OCI-LY3 (cell line): ENCODE results near the gene RPL41.

Source experiments
- CTCF ChIP-seq: fragments of 200-600, 300-600 bp; sonication (generic); IDR thresholded peaks from 2 replicates; pipeline ENCODE4 v1.5.1; 2014; ENCODE audit warnings: antibody characterized with exemption, low read length, low read depth
- EZH2phosphoT487 ChIP-seq: fragments of 200-600 bp; shearing (Covaris generic); IDR thresholded peaks from 2 replicates; pipeline ENCODE4 v1.6.1; 2018; ENCODE audit warnings: antibody characterized with exemption, mixed run types, low read depth

- TF ChIP-seq CTCF (no peak), EZH2phosphoT487 (no peak)
Measured at GRCh38 chr12:56159482-56160192, 43.2 kb downstream of the RPL41 start.
